ENCODE measurements around the gene RRAGB. TPM values are rescaled to one million over a fixed set of nuclear protein-coding genes. Genes with fewer than 3 reads are reported as not detected.
A peak's percentile ranks its signal among the peaks of the same experiment; 100 is the strongest.

Gene RRAGB, protein sequence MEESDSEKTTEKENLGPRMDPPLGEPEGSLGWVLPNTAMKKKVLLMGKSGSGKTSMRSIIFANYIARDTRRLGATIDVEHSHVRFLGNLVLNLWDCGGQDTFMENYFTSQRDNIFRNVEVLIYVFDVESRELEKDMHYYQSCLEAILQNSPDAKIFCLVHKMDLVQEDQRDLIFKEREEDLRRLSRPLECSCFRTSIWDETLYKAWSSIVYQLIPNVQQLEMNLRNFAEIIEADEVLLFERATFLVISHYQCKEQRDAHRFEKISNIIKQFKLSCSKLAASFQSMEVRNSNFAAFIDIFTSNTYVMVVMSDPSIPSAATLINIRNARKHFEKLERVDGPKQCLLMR
- total RNA-seq (21.3 and 22.3 TPM in 2 replicates), polyA plus RNA-seq (31.4 and 34.0 TPM in 2 replicates), polyA minus RNA-seq (11.1 and 26.9 TPM in 2 replicates)
- total RNA-seq (2013), result 29.4 TPM

DNA sequence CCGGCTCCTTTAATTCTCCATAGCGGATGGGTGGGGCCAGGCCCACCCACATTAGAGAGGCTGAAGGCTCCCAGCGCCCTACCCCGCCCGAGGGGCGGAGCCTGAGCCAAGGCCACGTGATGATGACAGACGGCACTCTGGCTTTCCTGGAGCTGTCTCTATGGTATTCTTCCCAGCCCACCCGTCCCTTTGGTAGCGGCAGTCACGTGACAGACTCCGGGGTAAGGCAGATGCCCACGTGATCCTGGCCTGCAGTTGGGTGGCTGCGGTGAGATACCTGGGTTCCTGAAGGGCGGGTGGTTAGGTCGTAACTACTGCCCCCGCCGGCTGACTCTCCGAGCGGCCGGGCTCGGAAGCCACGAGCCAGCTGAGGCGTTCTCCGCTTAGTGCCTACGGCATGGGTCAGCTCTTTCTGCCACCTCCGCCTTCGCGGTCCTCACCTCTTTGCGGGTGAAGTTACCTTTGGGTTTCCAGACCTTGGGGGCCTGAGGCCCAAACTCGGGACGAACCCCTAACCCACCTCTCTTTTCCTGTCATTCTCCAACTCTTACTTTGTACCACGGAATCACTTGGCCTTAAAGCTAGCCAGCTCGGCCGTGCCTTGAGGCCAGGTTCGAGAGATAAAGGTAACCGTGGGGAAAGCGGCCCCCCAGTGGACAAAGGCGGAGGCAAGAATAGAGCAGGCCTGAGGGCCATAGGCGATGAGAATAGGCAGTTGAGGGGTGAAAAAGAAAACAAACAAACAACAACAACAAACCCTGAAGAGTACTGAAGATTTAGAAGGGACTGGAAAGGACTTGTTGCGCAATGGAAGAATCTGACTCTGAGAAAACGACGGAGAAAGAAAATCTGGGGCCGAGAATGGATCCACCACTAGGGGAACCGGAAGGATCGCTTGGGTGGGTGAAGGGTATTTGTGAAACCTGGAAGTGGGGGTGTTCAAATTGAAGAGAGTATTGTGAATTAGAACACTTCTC is at the start of gene RRAGB:
RRAGB (plus strand) TSS at position 229 of the 977 bp plus-strand sequence; CDS start at position 808, 579 bp downstream.
- Histone ChIP-seq H4K20me1 (ENCODE audit: control insufficient read depth, insufficient read depth, low read length, poor library complexity, severe bottlenecking) (no peaks in the 10 kb centered on the region), H3K9me3 (ENCODE audit: control extremely low read depth in 1 of 3, control insufficient read depth in 2 of 3, insufficient read depth in 1 of 3, low read length in 2 of 3) (no peaks in the 10 kb centered on the region), H3K9ac (ENCODE audit: low read length) (peak within 1 kb of the TSS; percentile 72), H3K4me3 (ENCODE audit: control extremely low read depth in 1 of 5, extremely low read depth in 1 of 5, insufficient read depth in 1 of 5, low read depth in 2 of 5, low read length in 4 of 5) (peak within 1 kb of the TSS; percentile 66 to 74 (median 70)), H3K79me2 (ENCODE audit: control insufficient read depth, insufficient read depth, low read length) (peaks cover 3% of the 10 kb centered on the region), H2AFZ (ENCODE audit: insufficient read depth, low read depth, low read length, poor library complexity, severe bottlenecking) (peak within 1 kb of the TSS; percentile 70), H3K27me3 (replicated peaks in 1 of 4; ENCODE audit: control extremely low read depth in 1 of 4, control insufficient read depth in 3 of 4, insufficient read depth in 4 of 4, low read length in 3 of 4) (no peaks in the 10 kb centered on the region), H3K36me3 (replicated peaks in 1 of 2; ENCODE audit: control extremely low read depth in 1 of 2, control insufficient read depth in 1 of 2, extremely low read depth in 1 of 2, insufficient read depth in 2 of 2, low read length in 1 of 2) (peaks cover 0 to 20% of the 10 kb centered on the region in 2 experiments), H3K4me1 (ENCODE audit: control insufficient read depth in 2 of 2, insufficient read depth in 2 of 2, low read length in 2 of 2) (peaks cover 9 to 15% of the 10 kb centered on the region in 2 donors), H3K4me2 (replicated peaks; ENCODE audit: low read depth, low read length, poor library complexity, severe bottlenecking) (peak within 1 kb of the TSS; percentile 74), H3K27ac (ENCODE audit: low read length in 2 of 2) (peak within 1 kb of the TSS; percentile 90 to 94)
- 0% methylated on average over 26 of the region's 46 CpGs for WGBS (ENCODE audit: insufficient coverage)
- H3K4me1 Mint-ChIP-seq, result peaks cover 29% of the 10 kb centered on the region
- peak within 1 kb of the TSS; percentile 91 for H3K4me3 Mint-ChIP-seq
- POLR2A ChIA-PET, result interaction anchor here (1.0 to 1.6 kb wide), 4 partner anchors 229 to 1674 kb away, joined by 3 to 9 read pairs (median 4); partner anchors contain the start of genes MAGEH1, PHF8 and USP51
- CTCF ChIA-PET, result interaction anchor here (0.6 to 2.2 kb wide), 18 partner anchors 15 to 1078 kb away, joined by 3 to 17 read pairs (median 4); partner anchors contain the start of genes APEX2, MAGEH1, UBQLN2 and USP51
- TF ChIP-seq, protein P1, sequence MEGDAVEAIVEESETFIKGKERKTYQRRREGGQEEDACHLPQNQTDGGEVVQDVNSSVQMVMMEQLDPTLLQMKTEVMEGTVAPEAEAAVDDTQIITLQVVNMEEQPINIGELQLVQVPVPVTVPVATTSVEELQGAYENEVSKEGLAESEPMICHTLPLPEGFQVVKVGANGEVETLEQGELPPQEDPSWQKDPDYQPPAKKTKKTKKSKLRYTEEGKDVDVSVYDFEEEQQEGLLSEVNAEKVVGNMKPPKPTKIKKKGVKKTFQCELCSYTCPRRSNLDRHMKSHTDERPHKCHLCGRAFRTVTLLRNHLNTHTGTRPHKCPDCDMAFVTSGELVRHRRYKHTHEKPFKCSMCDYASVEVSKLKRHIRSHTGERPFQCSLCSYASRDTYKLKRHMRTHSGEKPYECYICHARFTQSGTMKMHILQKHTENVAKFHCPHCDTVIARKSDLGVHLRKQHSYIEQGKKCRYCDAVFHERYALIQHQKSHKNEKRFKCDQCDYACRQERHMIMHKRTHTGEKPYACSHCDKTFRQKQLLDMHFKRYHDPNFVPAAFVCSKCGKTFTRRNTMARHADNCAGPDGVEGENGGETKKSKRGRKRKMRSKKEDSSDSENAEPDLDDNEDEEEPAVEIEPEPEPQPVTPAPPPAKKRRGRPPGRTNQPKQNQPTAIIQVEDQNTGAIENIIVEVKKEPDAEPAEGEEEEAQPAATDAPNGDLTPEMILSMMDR (IDR thresholded peaks at IDR 0.05), result peak; percentile 72
- TF ChIP-seq EZH2 (IDR thresholded peaks at IDR 0.05; ENCODE audit: borderline replicate concordance, insufficient read depth, low read depth, low read length, poor library complexity, severe bottlenecking), result no peak
- peak; percentile 94 for DNase-seq
- no peaks in the 10 kb centered on the region for H3K27me3 Mint-ChIP-seq
- H3K27ac Mint-ChIP-seq, result peak within 1 kb of the TSS; percentile 93
- H3K9me3 Mint-ChIP-seq (ENCODE audit: insufficient read depth), result no peaks in the 10 kb centered on the region
- intact Hi-C loops (cut with micrococcal nuclease), result loop anchor here (1.0 to 5.0 kb wide), 9 partner anchors 71 to 1676 kb away; partner anchors contain the start of genes KLF8, MAGED2, PHF8 and UBQLN2
- peak; percentile 95 for ATAC-seq (ENCODE audit: low read depth)
